ENCODE data around the gene DSCAML1. TPM values are rescaled to one million over a fixed set of nuclear protein-coding genes. Genes with fewer than 3 reads are reported as not detected.

Gene DSCAML1
- total RNA-seq, 1 experiment from 2014 or later = not detected

GRCh38 chr11:117646411-117646810, 150.6 kb downstream of the DSCAML1 start:
- Histone ChIP-seq H3K9me2 (ENCODE audit: insufficient read depth) (no peaks in the 10 kb centered on the region), H3K36me3 (ENCODE audit: control insufficient read depth in 1 of 2, insufficient read depth in 2 of 2, low read length in 2 of 2) (no peaks in the 10 kb centered on the region), H2AFZ (ENCODE audit: low read depth, low read length, poor library complexity, severe bottlenecking) (no peak overlapping the region), H3K79me2 (ENCODE audit: insufficient read depth, low read length) (no peaks in the 10 kb centered on the region), H3K27me3 (ENCODE audit: insufficient read depth, low read length) (peaks cover 21% of the 10 kb centered on the region), H3K9ac (ENCODE audit: low read length) (no peak overlapping the region), H3K4me1 (ENCODE audit: control insufficient read depth in 1 of 2, insufficient read depth in 2 of 2, low read length in 2 of 2) (no peaks in the 10 kb centered on the region), H3K4me2 (ENCODE audit: low read length) (no peak overlapping the region), H3K4me3 (replicated peaks in 1 of 2; ENCODE audit: low read depth in 1 of 2, low read length in 2 of 2) (no peak overlapping the region), H3K27ac (ENCODE audit: low read depth, low read length) (no peak overlapping the region), H3K9me3 (ENCODE audit: control insufficient read depth in 1 of 2, insufficient read depth in 1 of 2, low read depth in 1 of 2, low read length in 2 of 2) (no peaks in the 10 kb centered on the region), H4K20me1 (ENCODE audit: insufficient read depth) (no peaks in the 10 kb centered on the region)
- DNase-seq (ENCODE audit: low read depth, low spot score) = no peak
- BruUV-seq (replicated peaks) = no TSS peak
- ChIA-PET POLR2A (no interaction called here), CTCF (no interaction called here), RAD21 (ENCODE audit: low non-redundant PET in 1 of 2, low total read pairs in 2 of 2, uncharacterized antibody in 2 of 2, unreplicated experiment in 2 of 2) (interaction anchor here in 1 of 2 experiments (0.6 kb wide), 1 partner anchor 56 kb away, joined by 4 read pairs; no protein-coding TSS in a partner anchor)
- intact Hi-C loops (cut with micrococcal nuclease) = no loop called here
- TF ChIP-seq CEBPB (IDR thresholded peaks at IDR 0.05; ENCODE audit: low read depth) (no peak), EZH2phosphoT487 (IDR thresholded peaks at IDR 0.05; ENCODE audit: borderline replicate concordance) (no peak), TCF7L2 (IDR thresholded peaks at IDR 0.05; ENCODE audit: borderline replicate concordance, extremely low read depth, insufficient read depth, insufficient read length) (no peak), JUND (IDR thresholded peaks at IDR 0.05) (no peak), EZH2 (IDR thresholded peaks at IDR 0.05) (no peak), ZFX (IDR thresholded peaks at IDR 0.05) (no peak), FOSL1 (IDR thresholded peaks at IDR 0.05; ENCODE audit: low read depth) (no peak)
- TF ChIP-seq, protein P1, sequence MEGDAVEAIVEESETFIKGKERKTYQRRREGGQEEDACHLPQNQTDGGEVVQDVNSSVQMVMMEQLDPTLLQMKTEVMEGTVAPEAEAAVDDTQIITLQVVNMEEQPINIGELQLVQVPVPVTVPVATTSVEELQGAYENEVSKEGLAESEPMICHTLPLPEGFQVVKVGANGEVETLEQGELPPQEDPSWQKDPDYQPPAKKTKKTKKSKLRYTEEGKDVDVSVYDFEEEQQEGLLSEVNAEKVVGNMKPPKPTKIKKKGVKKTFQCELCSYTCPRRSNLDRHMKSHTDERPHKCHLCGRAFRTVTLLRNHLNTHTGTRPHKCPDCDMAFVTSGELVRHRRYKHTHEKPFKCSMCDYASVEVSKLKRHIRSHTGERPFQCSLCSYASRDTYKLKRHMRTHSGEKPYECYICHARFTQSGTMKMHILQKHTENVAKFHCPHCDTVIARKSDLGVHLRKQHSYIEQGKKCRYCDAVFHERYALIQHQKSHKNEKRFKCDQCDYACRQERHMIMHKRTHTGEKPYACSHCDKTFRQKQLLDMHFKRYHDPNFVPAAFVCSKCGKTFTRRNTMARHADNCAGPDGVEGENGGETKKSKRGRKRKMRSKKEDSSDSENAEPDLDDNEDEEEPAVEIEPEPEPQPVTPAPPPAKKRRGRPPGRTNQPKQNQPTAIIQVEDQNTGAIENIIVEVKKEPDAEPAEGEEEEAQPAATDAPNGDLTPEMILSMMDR (IDR thresholded peaks at IDR 0.05 in 2 of 3, conservative IDR thresholded peaks at IDR 0.05 in 1 of 3; ENCODE audit: borderline replicate concordance in 1 of 3, insufficient read depth in 1 of 3, low read depth in 2 of 3, low read length in 2 of 3) = no peak
- no peak for ATAC-seq

All from HCT116 (cell line).